IMR-90 (cell line): ENCODE results near the gene OR52B4. TPM values are rescaled to one million over a fixed set of nuclear protein-coding genes. Genes with fewer than 3 reads are reported as not detected.

Source experiments
- ATAC-seq: fragments of 200-7000 bp; cut with Tn5 transposase; 2 replicates; pipeline ENCODE4 v1.9.1; 2020; ENCODE audit warnings: low read depth, mild to moderate bottlenecking, moderate library complexity
- BruUV-seq: library from RNA; stranded (reverse); fragments of 400-500 nt; replicated peaks from 2 replicates; lab custom pipeline; 2021; lab: Mats Ljungman, UMichigan
- CTCF ChIA-PET: fragments of 300-600 bp; formaldehyde crosslinking; extraction: SDS; loops from one replicate; lab custom pipeline; 2021; ENCODE audit warnings: antibody characterized with exemption; lab: Yijun Ruan, JAX
- POLR2A ChIA-PET: fragments of 300-600 bp; sonication (Branson Sonifier 250); formaldehyde crosslinking; loops from one replicate; lab custom pipeline; 2022; ENCODE audit warnings: antibody characterized with exemption; ENCODE audit not compliant: unreplicated experiment; lab: Charles Lee
- DNase-seq: peaks from one replicate; pipeline ENCODE4 v3.0.0; 2013
- H2AFZ ChIP-seq: replicated peaks from 2 replicates; pipeline ENCODE3; 2013; ENCODE audit warnings: low read length, mild to moderate bottlenecking; ENCODE audit not compliant: poor library complexity
- H2AK5ac ChIP-seq: 2 replicates; pipeline ENCODE4 v1.6.1; 2013; ENCODE audit warnings: low read depth, low read length, inconsistent platforms
- H2AK9ac ChIP-seq: replicated peaks from 2 replicates; pipeline ENCODE3; 2013; ENCODE audit warnings: mild to moderate bottlenecking, low read depth, low read length, moderate library complexity; ENCODE audit not compliant: poor library complexity
- H2BK120ac ChIP-seq: 2 replicates; pipeline ENCODE4 v1.6.1; 2013; ENCODE audit warnings: low read depth, low read length, inconsistent platforms
- H2BK15ac ChIP-seq: 3 replicates; pipeline ENCODE4 v1.6.1; 2013; ENCODE audit warnings: low read depth, low read length, inconsistent platforms
- H2BK20ac ChIP-seq: 2 replicates; pipeline ENCODE4 v1.6.1; 2013; ENCODE audit warnings: low read depth, mild to moderate bottlenecking, inconsistent platforms, low read length, moderate library complexity
- H2BK5ac ChIP-seq: 2 replicates; pipeline ENCODE4 v1.6.1; 2013; ENCODE audit warnings: mild to moderate bottlenecking, low read depth, low read length, inconsistent platforms; ENCODE audit not compliant: poor library complexity, severe bottlenecking
- H3K14ac ChIP-seq: replicated peaks from 2 replicates; pipeline ENCODE4 v1.6.1; 2013; ENCODE audit warnings: low read depth, low read length, inconsistent platforms
- H3K18ac ChIP-seq: 2 replicates; pipeline ENCODE4 v1.6.1; 2013; ENCODE audit warnings: low read depth, low read length, control low read depth
- H3K23ac ChIP-seq: 2 replicates; pipeline ENCODE4 v1.6.1; 2013; ENCODE audit warnings: low read depth, low read length, inconsistent platforms
- H3K27ac ChIP-seq: 2 replicates; pipeline ENCODE4 v1.5.1; 2013; ENCODE audit warnings: mild to moderate bottlenecking, control low read depth, low read length; ENCODE audit not compliant: insufficient read depth
- H3K27me3 ChIP-seq: 2 replicates; pipeline ENCODE4 v1.6.1; 2013; ENCODE audit warnings: low read length; ENCODE audit not compliant: control insufficient read depth, insufficient read depth
- H3K36me3 ChIP-seq: 2 replicates; pipeline ENCODE4 v1.6.1; 2013; ENCODE audit warnings: low read length, mixed read lengths; ENCODE audit not compliant: control insufficient read depth, insufficient read depth
- H3K4ac ChIP-seq: 2 replicates; pipeline ENCODE4 v1.6.1; 2013; ENCODE audit warnings: low read depth, low read length, inconsistent platforms
- H3K4me1 ChIP-seq: 2 replicates; pipeline ENCODE4 v1.6.1; 2013; ENCODE audit warnings: low read length, mixed read lengths; ENCODE audit not compliant: control insufficient read depth, insufficient read depth
- H3K4me2 ChIP-seq: 2 replicates; pipeline ENCODE4 v1.6.1; 2013; ENCODE audit warnings: low read depth, mild to moderate bottlenecking, control low read depth, low read length, moderate library complexity
- H3K4me3 ChIP-seq: 2 replicates; pipeline ENCODE4 v1.5.1; 2013; ENCODE audit warnings: low read depth, mild to moderate bottlenecking, control low read depth, low read length, moderate library complexity; ENCODE audit not compliant: insufficient read depth
- H3K56ac ChIP-seq: 2 replicates; pipeline ENCODE4 v1.6.1; 2013; ENCODE audit warnings: low read length, inconsistent platforms; ENCODE audit not compliant: insufficient read depth; ENCODE audit errors: extremely low read depth
- H3K79me1 ChIP-seq, 2 experiments: 2 replicates each; pipeline ENCODE4 v1.6.1; 2013; ENCODE audit warnings: low read length in 2 of 2, inconsistent platforms in 1 of 2, low read depth in 1 of 2
- H3K9ac ChIP-seq: 2 replicates; pipeline ENCODE4 v1.6.1; 2013; ENCODE audit warnings: low read depth, low read length, control low read depth
- H3K9me1 ChIP-seq: 2 replicates; pipeline ENCODE4 v1.6.1; 2013; ENCODE audit warnings: low read length, inconsistent platforms; ENCODE audit not compliant: insufficient read depth
- H3K9me3 ChIP-seq: 2 replicates; pipeline ENCODE4 v1.6.1; 2013; ENCODE audit warnings: low read length; ENCODE audit not compliant: control insufficient read depth, insufficient read depth
- H4K20me1 ChIP-seq: 2 replicates; pipeline ENCODE4 v1.6.1; 2013; ENCODE audit warnings: low read length, inconsistent platforms; ENCODE audit not compliant: insufficient read depth
- H4K5ac ChIP-seq: 2 replicates; pipeline ENCODE4 v1.6.1; 2013; ENCODE audit warnings: mild to moderate bottlenecking, low read depth, low read length, control low read depth
- H4K8ac ChIP-seq, 2 experiments: 2 replicates each; pipeline ENCODE4 v1.6.1; 2013; ENCODE audit warnings: low read depth in 2 of 2, low read length in 2 of 2, control low read depth in 1 of 2, inconsistent platforms in 1 of 2
- H4K91ac ChIP-seq: 2 replicates; pipeline ENCODE4 v1.6.1; 2013; ENCODE audit warnings: low read depth, low read length, inconsistent platforms; ENCODE audit not compliant: insufficient read depth
- MAFK ChIP-seq: IDR thresholded peaks from 2 replicates; pipeline ENCODE4 v1.6.1; 2012; ENCODE audit warnings: low read depth, low read length, improper control_type of control experiment
- MAZ ChIP-seq: IDR thresholded peaks from 2 replicates; pipeline ENCODE4 v1.6.1; 2012; ENCODE audit warnings: low read depth, mild to moderate bottlenecking, low read length, improper control_type of control experiment, moderate library complexity, borderline replicate concordance
- MXI1 ChIP-seq: IDR thresholded peaks from 2 replicates; pipeline ENCODE4 v1.6.1; 2012; ENCODE audit warnings: low read depth, mild to moderate bottlenecking, low read length, moderate library complexity, borderline replicate concordance
- NFE2L2 ChIP-seq: fragments of 150-350 bp; IDR thresholded peaks from 2 replicates; pipeline ENCODE4 v1.6.1; 2016; ENCODE audit warnings: low read depth, mild to moderate bottlenecking, low read length
- RCOR1 ChIP-seq: IDR thresholded peaks from 2 replicates; pipeline ENCODE4 v1.6.1; 2012; ENCODE audit warnings: mild to moderate bottlenecking, low read length, improper control_type of control experiment; ENCODE audit not compliant: insufficient replicate concordance
- RFX5 ChIP-seq: IDR thresholded peaks from 2 replicates; pipeline ENCODE4 v1.8.0; 2012; ENCODE audit warnings: low read depth, mild to moderate bottlenecking, low read length, moderate library complexity
- WGBS, 2 experiments: methylation state at CpG; one replicate each; pipeline versions ENCODE4 v1.1.5 to v1.1.7; 2013; ENCODE audit warnings: missing lambda C conversion rate in 2 of 2; ENCODE audit not compliant: insufficient read length in 1 of 2; ENCODE audit errors: extremely low coverage in 2 of 2; 5-methylcytosine and 5-hydroxymethylcytosine counted together
- dilution Hi-C: fragments of 300-500 bp; cut with HindIII; formaldehyde crosslinking; loops from one replicate; pipeline ENCODE4 v1.14.3; 2018; ENCODE audit warnings: low sequenced_read_pairs; ENCODE audit not compliant: unreplicated experiment
- in situ Hi-C: fragments of 300-500 bp; cut with MboI; formaldehyde crosslinking; loops from 3 replicates; pipeline ENCODE4 v1.14.3; 2019; ENCODE audit warnings: low sequenced_read_pairs, inconsistent platforms, mixed read lengths
- intact Hi-C: fragments of 100-400 bp; cut with micrococcal nuclease; formaldehyde crosslinking; loops from 2 replicates; pipeline ENCODE4 v1.10.0; 2022
- polyA plus RNA-seq, 3 experiments: library from polyadenylated mRNA; depleted of rRNA; stranded (reverse); fragments of >200 nt; gene quantifications; 2 replicates each; pipeline ENCODE4 v1.2.3, GENCODE V29; 2012; ENCODE audit warnings: low replicate concordance in 1 of 3
- total RNA-seq: library from RNA; depleted of rRNA; stranded (reverse); fragments of >200 nt; gene quantifications from 2 replicates; pipeline ENCODE4 v1.2.3, GENCODE V29; 2012
- TF ChIP-seq, protein P1 (sequence below): fragments of 150-350 bp; IDR thresholded peaks from 2 replicates; pipeline ENCODE4 v1.6.1; 2017; ENCODE audit warnings: mild to moderate bottlenecking, antibody characterized with exemption, low read length, low read depth
- TF ChIP-seq, protein P2 (sequence below): conservative IDR thresholded peaks from 2 replicates; pipeline ENCODE4 v1.5.1; 2012; ENCODE audit warnings: mild to moderate bottlenecking, low read depth, low read length, improper control_type of control experiment

The OR52B4 gene
- total and polyA plus RNA-seq, 2 of the 4 experiments (the other 2 are of a cell fraction): not detected

DNA sequence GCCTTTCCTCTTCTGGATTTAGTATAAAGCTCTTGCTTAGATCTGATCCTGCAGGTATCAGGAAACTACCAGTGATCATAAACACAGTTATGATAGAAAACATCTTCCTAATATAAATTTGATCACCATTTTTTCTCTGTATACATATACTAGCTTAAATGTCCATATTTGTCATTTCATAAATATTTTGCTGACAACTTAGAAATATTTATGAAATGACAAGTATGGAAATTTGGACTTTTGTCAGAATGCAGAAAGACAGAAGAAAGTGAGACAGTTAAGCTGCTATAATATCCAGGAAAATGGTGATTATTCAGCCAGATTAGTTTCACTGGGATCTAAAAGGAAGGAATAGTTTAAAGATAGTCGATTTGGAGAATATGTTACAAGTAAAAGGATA lies 48.1 kb upstream of the OR52B4 start:
- H4K8ac ChIP-seq: no peak overlapping the region
- CTCF ChIA-PET: no interaction called here

More for the DNA sequence above, 48.1 kb upstream of the OR52B4 start:
- Histone ChIP-seq H4K91ac (no peak overlapping the region), H3K79me1 (no peaks in the 10 kb centered on the region), H3K27ac (no peak overlapping the region), H2BK5ac (no peak overlapping the region), H2BK120ac (no peak overlapping the region), H3K4me3 (no peak overlapping the region), H2BK15ac (no peak overlapping the region), H3K27me3 (no peaks in the 10 kb centered on the region), H3K23ac (no peak overlapping the region), H3K4me2 (no peak overlapping the region), H3K4me1 (no peaks in the 10 kb centered on the region), H3K4ac (no peak overlapping the region), H2BK20ac (no peak overlapping the region), H3K9ac (no peak overlapping the region), H2AFZ (no peak overlapping the region), H2AK5ac (no peak overlapping the region), H4K20me1 (no peaks in the 10 kb centered on the region), H3K14ac (no peak overlapping the region), H3K9me1 (no peaks in the 10 kb centered on the region), H3K18ac (no peak overlapping the region), H3K36me3 (no peaks in the 10 kb centered on the region), H2AK9ac (no peak overlapping the region), H3K56ac (no peak overlapping the region), H4K5ac (no peak overlapping the region), H3K9me3 (no peaks in the 10 kb centered on the region)
- ATAC-seq: no peak
- no TSS peak for BruUV-seq
- POLR2A ChIA-PET: no interaction called here
- TF ChIP-seq MXI1 (no peak), MAZ (no peak), RFX5 (no peak), RCOR1 (no peak), MAFK (peak; percentile 8; the same call in 1 of the 2 replicates), NFE2L2 (no peak)
- TF ChIP-seq, protein P1, sequence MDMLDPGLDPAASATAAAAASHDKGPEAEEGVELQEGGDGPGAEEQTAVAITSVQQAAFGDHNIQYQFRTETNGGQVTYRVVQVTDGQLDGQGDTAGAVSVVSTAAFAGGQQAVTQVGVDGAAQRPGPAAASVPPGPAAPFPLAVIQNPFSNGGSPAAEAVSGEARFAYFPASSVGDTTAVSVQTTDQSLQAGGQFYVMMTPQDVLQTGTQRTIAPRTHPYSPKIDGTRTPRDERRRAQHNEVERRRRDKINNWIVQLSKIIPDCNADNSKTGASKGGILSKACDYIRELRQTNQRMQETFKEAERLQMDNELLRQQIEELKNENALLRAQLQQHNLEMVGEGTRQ: no peak
- TF ChIP-seq, protein P2, sequence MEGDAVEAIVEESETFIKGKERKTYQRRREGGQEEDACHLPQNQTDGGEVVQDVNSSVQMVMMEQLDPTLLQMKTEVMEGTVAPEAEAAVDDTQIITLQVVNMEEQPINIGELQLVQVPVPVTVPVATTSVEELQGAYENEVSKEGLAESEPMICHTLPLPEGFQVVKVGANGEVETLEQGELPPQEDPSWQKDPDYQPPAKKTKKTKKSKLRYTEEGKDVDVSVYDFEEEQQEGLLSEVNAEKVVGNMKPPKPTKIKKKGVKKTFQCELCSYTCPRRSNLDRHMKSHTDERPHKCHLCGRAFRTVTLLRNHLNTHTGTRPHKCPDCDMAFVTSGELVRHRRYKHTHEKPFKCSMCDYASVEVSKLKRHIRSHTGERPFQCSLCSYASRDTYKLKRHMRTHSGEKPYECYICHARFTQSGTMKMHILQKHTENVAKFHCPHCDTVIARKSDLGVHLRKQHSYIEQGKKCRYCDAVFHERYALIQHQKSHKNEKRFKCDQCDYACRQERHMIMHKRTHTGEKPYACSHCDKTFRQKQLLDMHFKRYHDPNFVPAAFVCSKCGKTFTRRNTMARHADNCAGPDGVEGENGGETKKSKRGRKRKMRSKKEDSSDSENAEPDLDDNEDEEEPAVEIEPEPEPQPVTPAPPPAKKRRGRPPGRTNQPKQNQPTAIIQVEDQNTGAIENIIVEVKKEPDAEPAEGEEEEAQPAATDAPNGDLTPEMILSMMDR: no peak
- DNase-seq: no peak
- WGBS, 2 experiments: 17% methylated on average over 1 of the region's 1 CpG; no CpG with 5 or more reads in 1 of the 2 experiments
- dilution Hi-C loops: no loop called here
- in situ Hi-C loops: no loop called here
- intact Hi-C loops: no loop called here
